ENCODE data around the gene STAU1. TPM values are rescaled to one million over a fixed set of nuclear protein-coding genes. Genes with fewer than 3 reads are reported as not detected.

STAU1 gene
- total and polyA plus RNA-seq, 2 of the 13 experiments (the other 11 are each of a cell fraction or from before 2014, with no cell fraction given), result 119 to 133 TPM

GRCh38 chr20:49172413-49172812 lies 15.7 kb downstream of the STAU1 start (continued):
- TF ChIP-seq ZNF782 (CRISPR knock-in tag; IDR thresholded peaks at IDR 0.05; ENCODE audit: borderline replicate concordance), result no peak
- no peak for TF ChIP-seq MTERF4 (CRISPR knock-in tag; IDR thresholded peaks at IDR 0.05)
- no peak for TF ChIP-seq ZNF770 (CRISPR knock-in tag; IDR thresholded peaks at IDR 0.05)
- no peak for TF ChIP-seq RBM22 (optimal IDR thresholded peaks at IDR 0.05; ENCODE audit: low read length)
- no peak for TF ChIP-seq ZNF652 (CRISPR knock-in tag; IDR thresholded peaks at IDR 0.05; ENCODE audit: borderline replicate concordance, low read depth)
- no peak for TF ChIP-seq XRCC5 (optimal IDR thresholded peaks at IDR 0.05; ENCODE audit: low read length)
- no peak for TF ChIP-seq SKIL (CRISPR knock-in tag; IDR thresholded peaks at IDR 0.05; ENCODE audit: borderline replicate concordance)

DNA sequence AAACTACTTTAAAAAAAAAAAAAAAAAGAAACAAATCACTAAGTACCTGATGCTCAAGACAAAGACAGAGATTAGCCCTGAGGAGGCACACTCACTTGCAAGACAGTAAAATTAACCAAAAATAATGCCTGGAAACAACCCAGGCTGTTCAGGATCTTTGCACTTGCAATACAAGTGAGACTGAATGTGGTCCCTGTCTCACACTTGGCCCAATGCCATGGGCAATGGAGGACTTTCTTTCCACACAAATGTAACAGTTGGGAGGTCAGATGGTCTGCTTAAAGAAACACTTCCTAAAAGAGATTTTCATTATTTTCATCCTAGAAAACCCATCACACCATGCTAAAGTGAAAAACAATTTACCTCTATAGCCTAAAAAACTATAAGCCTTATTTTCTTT lies 16.2 kb downstream of the STAU1 start:
- peaks cover 70% of the 10 kb centered on the region for H4K20me1 ChIP-seq (ENCODE audit: insufficient read depth, low read length)
- H3K4me2 ChIP-seq (ENCODE audit: low read depth, low read length), result no peak overlapping the region
- H3K36me3 ChIP-seq (replicated peaks in 1 of 2; ENCODE audit: control insufficient read depth in 1 of 2, insufficient read depth in 2 of 2, low read length in 2 of 2), result peaks cover 9 to 41% of the 10 kb centered on the region in 2 experiments
- H3K27me3 ChIP-seq (ENCODE audit: control insufficient read depth in 1 of 2, insufficient read depth in 2 of 2, low read length in 2 of 2), result no peaks in the 10 kb centered on the region
- no peak for FAIRE-seq
- POLR2A ChIA-PET, result no interaction called here
- CTCF ChIA-PET (ENCODE audit: low intra/inter-chr PET ratio, low total read pairs), result no interaction called here
- no peak overlapping the region for H3K4me3 ChIP-seq (replicated peaks in 1 of 3; ENCODE audit: insufficient read depth in 1 of 3, low read depth in 2 of 3, low read length in 3 of 3)
- peak; percentile 41; the same call in 2 of the 3 replicates for ATAC-seq
- H3K27ac ChIP-seq (ENCODE audit: extremely low read length, insufficient read depth, low read length), result peak overlapping the region; percentile 8
- no peak for DNase-seq (ENCODE audit: low spot score)
- intact Hi-C loops (cut with micrococcal nuclease; ENCODE audit: unreplicated experiment), result no loop called here
- no peaks in the 10 kb centered on the region for H3K9me3 ChIP-seq (ENCODE audit: low read length)
- no TSS peak for BruUV-seq (replicated peaks)
- H3K4me1 ChIP-seq (ENCODE audit: insufficient read depth, low read length), result peaks cover 55% of the 10 kb centered on the region
- peaks cover 96% of the 10 kb centered on the region for H3K79me2 ChIP-seq (ENCODE audit: insufficient read depth, low read length)
- H2AFZ ChIP-seq (ENCODE audit: low read length), result no peak overlapping the region
- H3K9ac ChIP-seq (ENCODE audit: insufficient read depth, low read depth, low read length), result no peak overlapping the region
- in situ Hi-C loops (cut with HindIII; ENCODE audit: extremely low pct_ligation_motif_present, low pct_unique_long_range_greater_than_20kb), result no loop called here
- TF ChIP-seq ZNF687 (CRISPR knock-in tag; IDR thresholded peaks at IDR 0.05) (no peak), KLF9 (CRISPR knock-in tag; IDR thresholded peaks at IDR 0.05; ENCODE audit: low read depth) (no peak), ZBTB43 (CRISPR knock-in tag; conservative IDR thresholded peaks at IDR 0.05) (peak; percentile 78), TBX2 (CRISPR knock-in tag; IDR thresholded peaks at IDR 0.05; ENCODE audit: borderline replicate concordance) (no peak), TMF1 (CRISPR knock-in tag; IDR thresholded peaks at IDR 0.05; ENCODE audit: low read depth) (no peak), FOXO1 (CRISPR knock-in tag; IDR thresholded peaks at IDR 0.05) (no peak)
